Adipocyte (in vitro differentiated cells): ENCODE results near the gene CENPP.
"Not testable (repeated sequence)": the region's sequence is repeated elsewhere in the genome, so short reads cannot be mapped to it uniquely, and the experiment has no call there.

Source experiments
- DNase-seq: peaks from one replicate; pipeline ENCODE4 v3.0.0-alpha.2; 2015; ENCODE audit warnings: low read depth
- H3K27me3 ChIP-seq: replicated peaks from 2 replicates; pipeline ENCODE4 v1.7.0; 2013; ENCODE audit warnings: mild to moderate bottlenecking, low read length, moderate library complexity; ENCODE audit not compliant: control insufficient read depth, insufficient read depth
- H3K36me3 ChIP-seq: 2 replicates; pipeline ENCODE4 v1.7.0; 2013; ENCODE audit warnings: low read length, mild to moderate bottlenecking, moderate library complexity; ENCODE audit not compliant: control insufficient read depth, insufficient read depth, severe bottlenecking
- H3K4me1 ChIP-seq: 2 replicates; pipeline ENCODE4 v1.7.0; 2013; ENCODE audit warnings: mild to moderate bottlenecking, low read length, moderate library complexity; ENCODE audit not compliant: control insufficient read depth, insufficient read depth
- H3K4me3 ChIP-seq: 2 replicates; pipeline ENCODE4 v1.7.0; 2013; ENCODE audit warnings: mild to moderate bottlenecking, low read length, moderate library complexity
- H3K9ac ChIP-seq: 2 replicates; pipeline ENCODE4 v1.7.0; 2013; ENCODE audit warnings: mild to moderate bottlenecking, low read length, moderate library complexity
- H3K9me3 ChIP-seq: 2 replicates; pipeline ENCODE4 v1.7.0; 2013; ENCODE audit warnings: mild to moderate bottlenecking, low read length, moderate library complexity; ENCODE audit not compliant: control insufficient read depth

Gene CENPP

DNA sequence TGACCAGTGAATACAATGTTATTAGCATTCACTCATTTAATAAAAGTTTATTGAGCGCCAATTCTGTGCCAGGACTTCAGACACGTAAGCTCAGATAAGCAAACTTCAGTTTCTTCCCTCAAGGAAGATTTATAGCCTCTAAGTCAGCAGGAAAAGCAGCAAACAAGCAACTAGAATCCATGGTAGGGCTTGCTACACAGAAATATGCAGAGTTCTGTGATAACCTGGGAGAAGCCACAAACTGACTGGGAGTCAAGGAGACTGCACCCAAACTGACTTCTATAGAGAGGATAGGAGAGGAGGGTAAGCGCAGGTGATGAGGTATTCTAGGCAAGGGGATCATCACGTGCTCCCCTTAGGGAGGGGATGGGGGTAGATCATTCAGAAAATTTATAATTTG, 80.1 kb downstream of the CENPP start:
- peaks cover 38% of the 10 kb centered on the region for H3K4me1 ChIP-seq
- H3K9me3 ChIP-seq, result no peaks in the 10 kb centered on the region
- H3K27me3 ChIP-seq, result no peaks in the 10 kb centered on the region
- no peak for DNase-seq
- H3K4me3 ChIP-seq, result no peak overlapping the region
- no peaks in the 10 kb centered on the region for H3K36me3 ChIP-seq
- no peak overlapping the region for H3K9ac ChIP-seq

DNA sequence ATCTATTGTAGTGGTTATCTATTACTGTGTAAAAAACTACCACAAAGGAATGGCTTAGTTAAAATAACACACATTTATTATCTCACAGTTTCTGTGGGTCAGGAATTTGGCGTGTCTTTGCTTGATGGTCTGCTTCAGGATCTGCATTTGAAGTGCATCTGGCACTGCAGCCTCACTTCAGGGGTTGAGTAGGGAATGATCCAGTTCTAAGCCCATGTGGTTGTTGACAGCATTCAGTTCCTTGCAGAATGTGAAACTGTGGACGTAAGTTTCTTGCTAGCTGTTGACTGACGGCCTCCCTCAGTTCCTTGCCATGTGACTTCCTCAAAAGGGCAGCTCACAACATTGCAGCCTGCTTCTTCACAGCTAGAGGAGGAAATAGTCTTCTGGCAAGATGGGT, 80.7 kb downstream of the CENPP start:
- Histone ChIP-seq H3K9me3 (no peaks in the 10 kb centered on the region), H3K36me3 (no peaks in the 10 kb centered on the region), H3K4me3 (peak overlapping the region; percentile 40), H3K4me1 (peaks cover 39% of the 10 kb centered on the region), H3K27me3 (no peaks in the 10 kb centered on the region), H3K9ac (no peak overlapping the region)
- peak; percentile 24 for DNase-seq

DNA sequence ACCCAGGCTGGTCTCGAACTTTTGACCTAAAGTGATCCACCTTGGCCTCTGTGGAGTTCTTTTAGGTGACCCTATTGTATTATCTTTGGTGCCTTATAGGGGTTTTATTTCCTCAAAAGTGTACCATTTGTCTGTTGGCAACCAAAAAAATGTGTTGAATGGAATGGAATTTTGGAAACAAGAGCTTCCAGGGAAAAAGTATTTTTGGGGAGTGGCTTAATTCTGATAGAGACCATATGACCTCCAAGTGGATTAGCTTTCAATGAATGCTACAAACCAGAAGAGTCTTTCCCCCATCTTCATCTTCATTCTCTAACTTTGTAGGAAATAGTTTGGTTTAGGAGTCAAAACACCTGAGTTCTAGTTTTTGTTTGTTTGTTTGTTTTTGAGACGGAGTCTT, 82.1 kb downstream of the CENPP start:
- Histone ChIP-seq H3K27me3 (no peaks in the 10 kb centered on the region), H3K4me3 (no peak overlapping the region), H3K4me1 (peaks cover 39% of the 10 kb centered on the region), H3K9me3 (no peaks in the 10 kb centered on the region), H3K36me3 (no peaks in the 10 kb centered on the region), H3K9ac (no peak overlapping the region)
- no peak for DNase-seq

DNA sequence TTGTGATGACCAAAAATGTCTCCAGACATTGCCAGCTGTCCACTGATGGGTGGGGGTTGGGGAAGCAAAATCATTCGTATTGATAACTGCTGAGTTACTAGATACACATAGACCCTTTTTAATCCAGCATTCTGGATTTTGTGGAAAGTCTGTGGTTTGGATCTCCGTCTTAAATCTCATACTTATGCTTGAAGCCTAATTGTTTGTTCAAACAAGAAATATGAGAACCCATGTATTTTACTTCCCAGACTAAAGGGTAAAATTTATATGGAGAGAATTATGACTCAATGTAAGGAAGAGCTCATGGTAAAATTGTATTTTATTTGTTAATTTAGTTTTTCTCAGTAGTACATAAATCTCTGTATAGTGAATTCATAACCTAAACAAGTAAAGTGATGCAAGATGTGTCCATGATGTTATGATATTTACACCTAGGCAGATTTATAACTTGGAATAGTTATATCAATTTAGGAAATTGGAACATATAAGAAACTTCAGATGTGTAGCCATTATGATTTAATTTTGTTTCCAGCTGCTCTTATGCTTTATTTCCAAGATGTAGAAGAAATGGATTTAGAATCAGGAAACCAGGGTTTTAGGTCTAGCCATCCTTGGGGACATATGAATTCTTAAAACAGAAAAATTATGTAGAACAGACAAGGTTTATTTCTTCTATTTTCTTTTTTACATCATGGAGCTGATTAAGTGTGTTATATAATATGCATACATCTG, 83.2 kb downstream of the CENPP start:
- DNase-seq, result no peak
- peaks cover 31% of the 10 kb centered on the region for H3K4me1 ChIP-seq
- H3K4me3 ChIP-seq, result no peak overlapping the region
- H3K9ac ChIP-seq, result no peak overlapping the region
- H3K36me3 ChIP-seq, result no peaks in the 10 kb centered on the region
- H3K27me3 ChIP-seq, result no peaks in the 10 kb centered on the region
- H3K9me3 ChIP-seq, result no peaks in the 10 kb centered on the region

DNA sequence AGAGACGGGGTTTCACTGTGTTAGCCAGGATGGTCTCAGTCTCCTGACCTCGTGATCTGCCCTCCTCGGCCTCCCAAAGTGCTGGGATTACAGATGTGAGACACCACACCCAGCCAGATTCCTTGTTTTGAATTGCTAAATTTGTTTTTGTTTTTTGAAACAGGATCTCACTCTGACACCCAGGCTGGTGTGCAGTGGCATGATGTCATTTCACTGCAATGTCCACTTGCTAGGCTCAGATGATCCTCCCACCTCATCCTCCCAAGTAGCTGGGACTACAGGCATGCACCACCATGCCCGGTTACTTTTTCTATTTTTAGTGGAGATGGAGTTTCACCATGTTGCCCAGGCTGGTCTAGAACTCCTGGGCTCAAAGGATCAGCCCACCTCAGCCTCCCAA, 85.4 kb downstream of the CENPP start:
- not testable (repeated sequence) for H3K9ac ChIP-seq, DNase-seq, H3K27me3 ChIP-seq, H3K9me3 ChIP-seq, H3K4me3 ChIP-seq, H3K36me3 ChIP-seq
- peaks cover 13% of the 10 kb centered on the region for H3K4me1 ChIP-seq

DNA sequence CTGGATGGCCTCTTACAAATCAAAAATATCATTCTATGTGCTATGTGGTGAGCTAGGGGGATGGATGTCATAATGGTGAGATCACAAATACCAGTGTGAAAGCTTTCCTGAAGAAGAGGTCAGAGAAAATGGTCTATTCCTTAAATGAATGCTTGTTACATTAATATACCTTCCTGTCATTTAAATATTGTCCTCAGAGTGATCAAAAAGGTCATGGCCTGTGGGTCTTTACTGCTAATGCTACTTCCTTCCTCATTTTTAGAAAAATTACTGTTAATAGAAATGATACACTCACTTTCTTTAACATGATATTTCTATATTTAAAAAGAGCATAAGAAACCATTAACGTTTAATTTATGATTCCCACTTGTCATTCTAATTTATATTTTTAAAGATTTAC, 88.8 kb downstream of the CENPP start:
- Histone ChIP-seq H3K9me3 (no peaks in the 10 kb centered on the region), H3K9ac (no peak overlapping the region), H3K27me3 (no peaks in the 10 kb centered on the region), H3K4me3 (no peak overlapping the region), H3K4me1 (peaks cover 8% of the 10 kb centered on the region), H3K36me3 (no peaks in the 10 kb centered on the region)
- no peak for DNase-seq

DNA sequence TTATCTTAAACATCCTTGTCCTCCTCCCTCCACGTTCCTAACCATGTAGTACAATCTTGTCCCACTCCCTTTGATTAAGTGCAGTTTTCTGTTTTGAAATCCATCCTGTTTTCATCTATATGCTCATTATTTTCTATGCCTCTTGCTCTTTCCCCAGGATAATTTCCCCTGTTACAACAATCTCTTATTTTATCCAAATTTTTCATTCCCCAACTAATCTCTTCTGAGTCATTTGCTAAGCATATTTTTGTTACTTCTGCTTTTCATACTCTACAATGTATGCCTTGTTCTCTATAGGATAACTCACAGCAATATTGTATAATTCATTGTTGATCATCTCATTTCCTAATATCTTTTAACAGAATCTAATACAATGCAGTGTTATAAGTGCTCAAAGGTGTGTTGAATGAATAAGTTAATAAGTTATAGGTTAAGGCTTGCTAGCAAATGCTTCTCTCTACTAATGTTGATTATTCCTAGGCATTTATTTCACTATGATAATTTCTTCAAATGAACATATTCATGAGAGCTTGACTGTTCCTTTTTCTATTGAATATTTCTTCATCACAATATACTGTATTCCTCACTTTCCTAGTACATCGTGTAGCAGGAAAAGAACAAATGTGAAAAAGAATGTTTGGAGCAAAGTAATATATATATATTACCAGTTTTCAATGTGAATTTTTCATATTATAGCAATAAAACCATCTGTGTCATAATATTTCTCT, 97.0 kb downstream of the CENPP start:
- no peaks in the 10 kb centered on the region for H3K36me3 ChIP-seq
- no peaks in the 10 kb centered on the region for H3K27me3 ChIP-seq
- H3K9me3 ChIP-seq, result no peaks in the 10 kb centered on the region
- H3K4me3 ChIP-seq, result peak overlapping the region; percentile 79
- peak overlapping the region; percentile 89 for H3K9ac ChIP-seq
- H3K4me1 ChIP-seq, result peaks cover 34% of the 10 kb centered on the region
- no peak for DNase-seq

DNA sequence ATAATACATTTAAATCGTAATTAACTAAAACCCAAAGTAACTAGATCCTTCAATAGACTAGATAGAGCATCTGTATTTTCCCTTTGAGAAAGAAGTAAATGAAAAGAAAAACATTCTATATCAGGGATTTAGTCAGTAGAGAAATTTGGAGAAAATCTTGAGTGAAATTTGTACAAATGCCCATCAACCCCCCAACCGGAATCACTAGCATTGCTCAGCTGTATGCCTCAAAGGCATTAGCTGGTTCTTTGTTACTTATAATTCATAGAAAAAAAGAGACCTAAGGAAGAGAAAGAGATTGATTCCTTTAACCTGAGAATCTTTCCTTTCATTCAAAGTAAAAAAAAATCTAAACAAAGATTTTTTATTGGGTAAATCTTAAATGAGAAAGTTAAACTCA, 97.9 kb downstream of the CENPP start:
- peak overlapping the region; percentile 89 for H3K9ac ChIP-seq
- H3K27me3 ChIP-seq, result no peaks in the 10 kb centered on the region
- H3K4me1 ChIP-seq, result peaks cover 34% of the 10 kb centered on the region
- peak overlapping the region; percentile 79 for H3K4me3 ChIP-seq
- H3K36me3 ChIP-seq, result no peaks in the 10 kb centered on the region
- DNase-seq, result peak; percentile 57
- no peaks in the 10 kb centered on the region for H3K9me3 ChIP-seq

DNA sequence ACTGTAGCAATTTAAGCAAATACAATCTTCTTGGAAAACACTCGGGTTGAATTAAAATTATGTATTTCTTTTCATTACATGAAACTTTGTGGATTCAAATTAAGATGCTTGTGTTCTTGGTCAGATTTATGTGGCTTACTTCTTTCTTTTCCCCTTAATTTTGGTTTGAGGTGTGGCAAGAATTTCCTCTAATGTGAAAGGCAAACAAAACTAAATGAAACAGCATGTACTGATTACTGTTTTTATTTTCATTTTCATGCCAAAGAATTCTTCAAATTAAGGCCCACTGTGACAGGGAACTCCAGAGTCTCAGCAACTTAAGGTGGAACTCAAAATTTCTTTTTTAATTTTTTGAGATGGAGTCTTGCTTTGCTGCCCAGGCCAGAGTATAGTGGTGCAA, 98.6 kb downstream of the CENPP start, which contains the start of gene OMD:
Gene OMD (minus strand): TSS at position 132 of the 400 bp plus-strand sequence. CDS start 6,913 bp downstream, outside the sequence.
- H3K9me3 ChIP-seq, result no peaks in the 10 kb centered on the region
- H3K4me1 ChIP-seq, result peaks cover 34% of the 10 kb centered on the region
- peak within 1 kb of the TSS; percentile 89 for H3K9ac ChIP-seq
- peak within 1 kb of the TSS; percentile 79 for H3K4me3 ChIP-seq
- DNase-seq, result peak; percentile 86
- H3K36me3 ChIP-seq, result no peaks in the 10 kb centered on the region
- H3K27me3 ChIP-seq, result no peaks in the 10 kb centered on the region

DNA sequence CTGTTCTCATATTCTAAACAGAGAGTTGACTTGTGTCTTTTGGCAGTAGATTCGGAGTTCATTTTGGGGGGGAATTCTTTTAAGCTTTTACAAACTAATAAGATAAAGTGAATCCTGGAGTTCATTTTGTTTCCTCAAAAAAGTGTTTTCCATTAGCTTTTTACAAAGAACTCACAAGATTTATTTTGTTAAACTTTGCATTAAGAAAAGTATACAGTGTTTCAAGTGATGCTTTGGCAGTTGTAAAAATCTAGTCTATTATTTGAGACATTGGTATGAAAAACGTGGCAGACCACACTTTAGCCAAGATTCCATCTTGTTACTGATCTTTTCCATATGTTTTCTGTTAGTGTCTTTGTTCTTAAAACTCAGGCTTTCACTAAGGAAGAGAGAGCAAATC, 99.7 kb downstream of the CENPP start:
- peak; percentile 84 for DNase-seq

DNA sequence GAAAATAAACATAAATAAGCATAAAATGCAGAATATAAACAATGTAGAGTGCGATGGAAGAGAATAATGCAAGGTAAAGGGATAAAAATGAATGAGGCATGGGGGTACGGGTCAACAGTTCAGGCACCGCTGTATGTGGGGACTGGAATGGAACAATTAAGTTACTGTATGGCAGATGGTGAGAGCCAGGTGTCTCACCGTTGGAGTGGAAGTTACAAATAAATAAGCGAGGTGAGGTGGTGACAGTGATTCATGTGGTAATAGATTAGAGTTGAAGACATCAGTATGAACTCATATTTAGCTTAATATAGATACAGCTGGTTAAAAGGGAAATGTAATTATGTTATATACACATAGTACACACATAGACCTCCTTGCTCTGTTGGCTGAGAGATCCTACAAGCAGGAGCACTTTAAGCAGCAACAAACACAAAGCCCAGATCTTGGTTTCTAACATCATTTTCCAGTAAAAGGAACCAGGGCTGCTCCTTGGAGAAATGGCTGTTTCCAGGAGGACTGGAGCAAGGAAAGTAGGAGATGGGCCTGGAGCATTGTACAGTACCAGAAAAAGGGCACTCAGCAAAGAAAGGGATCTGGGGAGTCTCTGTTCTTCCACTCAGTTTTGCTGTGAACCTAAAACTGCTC, 100.9 kb downstream of the CENPP start:
- H3K27me3 ChIP-seq, result no peaks in the 10 kb centered on the region
- peak overlapping the region; percentile 89 for H3K9ac ChIP-seq
- no peak overlapping the region for H3K4me3 ChIP-seq
- H3K36me3 ChIP-seq, result no peaks in the 10 kb centered on the region
- H3K4me1 ChIP-seq, result peaks cover 34% of the 10 kb centered on the region
- no peak for DNase-seq
- H3K9me3 ChIP-seq, result no peaks in the 10 kb centered on the region

More for the DNA sequence above, 99.7 kb downstream of the CENPP start:
- no peaks in the 10 kb centered on the region for H3K36me3 ChIP-seq
- peak overlapping the region; percentile 89 for H3K9ac ChIP-seq
- no peaks in the 10 kb centered on the region for H3K27me3 ChIP-seq
- no peaks in the 10 kb centered on the region for H3K9me3 ChIP-seq
- H3K4me1 ChIP-seq, result peaks cover 34% of the 10 kb centered on the region
- H3K4me3 ChIP-seq, result no peak overlapping the region
